SK-N-SH (cell line): Measurements from ENCODE around the gene TMEM225B.

Experiments
- NFIC ChIP-seq: IDR thresholded peaks from 2 replicates; pipeline ENCODE4 v1.4.0; 2012; ENCODE audit warnings: borderline replicate concordance
- TF ChIP-seq, protein P1 (sequence below): fragments of 200-600 bp; sonication (generic); IDR thresholded peaks from 2 replicates; pipeline ENCODE4 v1.6.1; 2017; ENCODE audit warnings: antibody characterized with exemption, mild to moderate bottlenecking, moderate library complexity
- TF ChIP-seq, protein P2 (sequence below): IDR thresholded peaks from 2 replicates; pipeline ENCODE4 v1.4.0; 2012; ENCODE audit warnings: low read depth

GRCh38 chr7:99599836-99600235 lies 1.8 kb downstream of the TMEM225B start:
- TF ChIP-seq, protein P1, sequence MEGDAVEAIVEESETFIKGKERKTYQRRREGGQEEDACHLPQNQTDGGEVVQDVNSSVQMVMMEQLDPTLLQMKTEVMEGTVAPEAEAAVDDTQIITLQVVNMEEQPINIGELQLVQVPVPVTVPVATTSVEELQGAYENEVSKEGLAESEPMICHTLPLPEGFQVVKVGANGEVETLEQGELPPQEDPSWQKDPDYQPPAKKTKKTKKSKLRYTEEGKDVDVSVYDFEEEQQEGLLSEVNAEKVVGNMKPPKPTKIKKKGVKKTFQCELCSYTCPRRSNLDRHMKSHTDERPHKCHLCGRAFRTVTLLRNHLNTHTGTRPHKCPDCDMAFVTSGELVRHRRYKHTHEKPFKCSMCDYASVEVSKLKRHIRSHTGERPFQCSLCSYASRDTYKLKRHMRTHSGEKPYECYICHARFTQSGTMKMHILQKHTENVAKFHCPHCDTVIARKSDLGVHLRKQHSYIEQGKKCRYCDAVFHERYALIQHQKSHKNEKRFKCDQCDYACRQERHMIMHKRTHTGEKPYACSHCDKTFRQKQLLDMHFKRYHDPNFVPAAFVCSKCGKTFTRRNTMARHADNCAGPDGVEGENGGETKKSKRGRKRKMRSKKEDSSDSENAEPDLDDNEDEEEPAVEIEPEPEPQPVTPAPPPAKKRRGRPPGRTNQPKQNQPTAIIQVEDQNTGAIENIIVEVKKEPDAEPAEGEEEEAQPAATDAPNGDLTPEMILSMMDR: no peak
- TF ChIP-seq NFIC: no peak
- TF ChIP-seq, protein P2, sequence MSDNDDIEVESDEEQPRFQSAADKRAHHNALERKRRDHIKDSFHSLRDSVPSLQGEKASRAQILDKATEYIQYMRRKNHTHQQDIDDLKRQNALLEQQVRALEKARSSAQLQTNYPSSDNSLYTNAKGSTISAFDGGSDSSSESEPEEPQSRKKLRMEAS: no peak
